GM20431 (cell line): ENCODE data around the gene MYOZ2.

Experiments used
- in situ Hi-C: fragments of 300-500 bp; cut with MseI, MboI; formaldehyde crosslinking; loops from one replicate; pipeline ENCODE4 v1.15.0; 2020; ENCODE audit warnings: low sequenced_read_pairs; ENCODE audit not compliant: unreplicated experiment

The MYOZ2 gene

DNA sequence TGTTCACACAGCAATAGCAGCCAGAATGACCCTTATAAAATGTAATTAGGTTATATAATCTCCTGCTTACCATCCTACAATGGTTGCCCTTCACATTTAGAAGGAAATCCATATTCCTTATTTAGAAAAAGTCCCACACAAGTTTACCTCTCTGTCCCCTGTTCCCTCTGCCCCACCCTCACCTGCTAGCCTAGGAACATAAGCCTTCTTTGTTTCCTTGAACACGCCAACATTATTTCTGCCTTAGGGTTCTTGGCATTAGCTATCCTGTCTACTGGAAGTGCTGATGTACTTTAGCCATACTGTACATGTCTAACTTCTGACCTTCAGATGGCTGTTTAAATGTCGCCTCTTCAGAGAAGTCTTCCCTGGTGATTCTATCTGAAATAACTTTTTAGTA, 48.5 kb downstream of the MYOZ2 start:
- in situ Hi-C loops: no loop called here

GRCh38 chr4:119189638-119190037, 54.0 kb downstream of the MYOZ2 start:
- in situ Hi-C loops: no loop called here

DNA sequence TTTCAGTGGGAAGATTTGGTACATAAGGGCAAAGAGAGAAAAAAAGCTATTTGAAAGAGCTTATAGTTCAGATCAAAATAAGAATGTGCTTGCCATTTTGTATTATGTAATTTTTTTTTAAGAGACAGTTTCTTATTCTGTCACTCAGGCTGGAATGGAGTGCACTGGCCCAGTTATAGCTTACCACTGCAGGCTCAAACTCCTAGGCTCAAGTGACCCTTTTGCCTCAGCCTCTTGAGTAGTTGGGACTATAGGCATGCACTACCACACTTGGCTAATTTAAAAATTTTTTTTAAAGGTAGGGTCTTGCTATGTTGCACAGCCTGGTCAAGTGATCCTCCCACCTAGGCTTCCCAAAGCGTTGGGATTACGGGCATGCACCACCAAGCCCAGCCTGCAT, 54.7 kb downstream of the MYOZ2 start:
- in situ Hi-C loops: no loop called here

- in situ Hi-C loops: no loop called here
Measured at GRCh38 chr4:119191505-119191904, 55.9 kb downstream of the MYOZ2 start.

GRCh38 chr4:119197772-119198212, 62.2 kb downstream of the MYOZ2 start:
- in situ Hi-C loops: no loop called here

DNA sequence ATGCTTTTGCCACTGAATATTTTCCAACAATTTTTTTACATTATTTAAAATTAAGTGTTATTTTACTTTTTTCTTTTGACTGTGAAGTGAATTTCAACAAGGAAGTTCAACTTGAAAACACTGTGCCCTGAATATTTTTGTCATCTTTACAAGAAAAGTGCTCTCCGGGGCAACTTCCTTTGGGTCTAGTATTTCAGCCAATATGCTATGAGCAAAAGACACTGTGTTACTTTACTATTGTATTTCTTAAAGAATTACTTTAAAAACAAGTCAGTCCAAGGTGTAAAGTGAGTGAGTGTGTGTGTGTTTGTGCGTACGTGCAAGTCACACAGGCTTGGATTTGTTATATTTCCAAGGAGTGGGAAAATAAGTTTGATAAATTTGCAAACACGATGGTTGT, 69.3 kb downstream of the MYOZ2 start:
- in situ Hi-C loops: no loop called here

GRCh38 chr4:119205690-119206089, 70.1 kb downstream of the MYOZ2 start:
- in situ Hi-C loops: no loop called here

GRCh38 chr4:119206178-119206577, 70.5 kb downstream of the MYOZ2 start:
- in situ Hi-C loops: no loop called here

GRCh38 chr4:119207051-119207450, 71.4 kb downstream of the MYOZ2 start:
- in situ Hi-C loops: no loop called here

DNA sequence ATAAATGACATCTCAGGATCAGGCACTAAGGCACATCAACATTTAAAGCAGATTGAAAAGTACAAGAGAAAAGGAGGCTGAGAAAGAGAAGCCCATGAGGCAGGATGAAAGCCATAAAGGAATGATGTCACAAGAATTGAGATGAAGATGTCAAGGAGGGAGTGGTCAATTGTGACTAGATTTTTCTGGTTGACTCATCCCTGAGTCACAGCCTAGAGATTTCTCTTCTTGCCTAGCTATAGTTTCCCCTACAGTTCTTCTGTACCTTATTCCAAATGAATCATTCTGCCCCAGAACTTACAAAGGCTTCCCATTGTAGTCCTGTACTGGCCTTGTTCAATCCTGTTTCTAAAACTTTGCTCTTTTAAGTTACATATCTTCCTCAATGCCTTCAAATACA, 73.4 kb downstream of the MYOZ2 start:
- in situ Hi-C loops: no loop called here

- in situ Hi-C loops: no loop called here
Measured at GRCh38 chr4:119209586-119209985, 74.0 kb downstream of the MYOZ2 start.

GRCh38 chr4:119210775-119211174, 75.1 kb downstream of the MYOZ2 start:
- in situ Hi-C loops: no loop called here

- in situ Hi-C loops: no loop called here
Measured at GRCh38 chr4:119211867-119212233, 76.2 kb downstream of the MYOZ2 start.

GRCh38 chr4:119212234-119212963, 76.8 kb downstream of the MYOZ2 start, which contains the start of gene USP53:
USP53 (plus strand) TSS chr4:119212713; CDS start chr4:119239760, 27,047 bp downstream.
- in situ Hi-C loops: no loop called here

DNA sequence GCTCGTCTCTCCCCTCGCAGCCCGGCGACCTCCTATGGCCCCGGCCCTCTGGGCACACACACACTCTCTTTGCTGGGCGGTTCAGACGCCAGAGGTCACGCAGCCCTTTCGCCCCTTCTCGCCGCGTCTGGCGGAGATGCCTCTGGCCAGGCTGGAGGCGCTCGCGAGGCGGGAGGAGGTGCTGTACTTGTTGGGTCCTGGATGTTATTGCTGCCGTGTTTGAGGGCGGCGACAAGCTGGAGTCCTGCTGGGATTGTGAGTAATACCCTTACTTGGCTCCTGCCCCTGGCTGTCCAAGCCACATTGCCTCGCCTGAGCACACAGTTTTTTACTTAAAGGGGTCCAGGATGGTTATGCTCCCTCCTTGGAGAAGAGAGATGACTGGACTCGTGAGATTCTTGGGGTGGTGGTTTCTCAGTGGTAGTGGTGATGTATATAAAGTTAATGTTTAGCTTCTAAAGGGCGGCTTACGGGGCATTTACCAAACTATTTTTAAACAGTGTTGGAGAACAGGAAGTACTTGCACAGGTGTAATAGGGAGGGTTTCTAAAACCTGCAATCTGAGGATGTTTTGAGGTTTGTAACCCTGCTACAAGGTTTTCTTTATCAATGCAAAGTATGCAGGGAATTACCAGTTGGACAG, 77.5 kb downstream of the MYOZ2 start:
- in situ Hi-C loops: no loop called here

DNA sequence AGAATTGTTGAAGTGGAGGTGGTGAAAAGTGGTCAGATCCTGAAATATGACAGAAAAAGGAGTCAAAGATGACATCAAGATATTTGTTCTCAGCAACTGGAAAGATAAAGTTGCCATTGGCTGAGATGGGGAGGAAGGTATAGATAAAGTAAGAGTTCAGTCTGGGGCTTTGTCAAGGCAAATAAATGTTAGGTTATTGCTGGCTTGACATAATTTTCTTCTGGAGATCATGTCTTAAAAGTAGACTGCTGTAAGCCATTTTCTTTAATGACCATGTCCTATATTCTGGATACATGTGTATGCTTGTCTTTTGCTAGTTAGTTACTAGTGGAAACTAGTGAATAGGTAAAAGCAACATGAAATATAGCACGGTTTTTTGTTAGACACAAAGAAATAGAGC, 82.5 kb downstream of the MYOZ2 start:
- in situ Hi-C loops: no loop called here

DNA sequence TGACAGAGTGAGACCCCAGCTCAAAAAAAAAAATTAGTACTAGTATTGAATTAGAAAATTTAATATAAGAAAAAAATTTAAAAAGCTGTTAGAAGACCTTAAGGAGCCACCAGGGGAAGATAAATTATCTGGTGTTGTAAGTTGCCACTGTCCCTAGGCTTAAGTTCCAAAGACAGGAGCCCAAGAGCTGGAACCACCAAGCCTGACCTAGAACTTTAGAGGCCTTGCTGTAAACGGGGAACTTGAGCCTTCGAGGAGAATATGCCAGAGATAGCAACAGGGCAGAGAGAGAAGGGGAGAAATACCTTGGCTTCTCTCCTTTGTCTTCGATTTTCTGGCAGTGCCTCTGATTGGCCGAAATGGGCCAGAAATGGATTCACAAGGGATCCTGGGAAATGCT, 85.8 kb downstream of the MYOZ2 start:
- in situ Hi-C loops: no loop called here

DNA sequence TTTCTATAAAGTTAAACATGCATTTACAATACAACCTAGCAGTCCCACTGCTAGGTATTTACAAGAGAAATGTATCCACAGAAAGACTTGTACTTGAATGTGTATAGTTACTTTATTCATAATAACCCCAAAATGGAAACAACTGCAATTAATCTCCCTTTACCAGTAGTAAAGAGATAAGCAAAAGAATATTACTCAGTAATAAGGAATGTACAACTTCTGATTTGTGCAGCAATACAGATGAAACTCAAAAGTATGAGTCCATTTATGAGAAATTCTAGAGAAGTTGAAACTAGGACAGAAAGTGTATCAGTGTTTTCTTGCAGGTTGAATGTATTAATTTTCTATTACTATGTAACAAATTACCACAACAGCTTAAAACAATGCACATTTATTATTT, 92.1 kb downstream of the MYOZ2 start:
- in situ Hi-C loops: no loop called here

GRCh38 chr4:119228406-119228805, 92.8 kb downstream of the MYOZ2 start:
- in situ Hi-C loops: no loop called here

DNA sequence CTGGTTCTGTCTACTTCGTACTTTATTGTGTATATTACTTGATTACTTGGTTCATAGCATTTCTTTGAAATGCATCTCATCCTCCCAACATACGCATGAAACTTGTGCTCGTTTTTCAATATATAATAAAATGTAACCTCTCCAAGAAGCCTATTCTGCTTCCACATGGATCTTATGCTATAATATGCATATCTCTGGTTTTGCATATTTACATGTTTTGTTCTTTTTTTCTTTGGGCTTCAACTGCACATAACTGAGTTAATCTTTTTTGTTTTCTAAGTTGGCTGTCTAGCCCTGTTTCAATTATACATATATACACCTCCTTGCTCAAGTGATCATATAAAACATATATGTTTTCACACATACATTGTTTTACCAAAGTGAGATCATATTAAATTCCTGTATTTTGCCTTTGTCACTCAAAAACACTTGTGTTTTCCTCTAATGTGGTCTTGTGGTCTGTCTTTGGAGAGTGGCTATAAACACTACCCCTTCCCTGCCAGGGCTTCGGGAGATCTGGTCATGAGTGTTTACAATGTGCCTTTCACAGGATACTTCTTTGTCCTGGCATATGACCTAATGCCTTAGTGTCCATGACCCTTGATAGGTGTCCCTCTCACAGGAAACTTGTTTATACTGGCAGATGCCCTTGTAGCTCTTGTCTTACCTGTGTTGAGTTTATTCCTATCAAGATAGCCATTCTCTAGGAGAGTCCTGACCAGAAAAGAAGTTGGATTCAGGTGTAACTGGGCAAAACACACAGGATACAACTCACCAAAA, 94.5 kb downstream of the MYOZ2 start:
- in situ Hi-C loops: no loop called here

DNA sequence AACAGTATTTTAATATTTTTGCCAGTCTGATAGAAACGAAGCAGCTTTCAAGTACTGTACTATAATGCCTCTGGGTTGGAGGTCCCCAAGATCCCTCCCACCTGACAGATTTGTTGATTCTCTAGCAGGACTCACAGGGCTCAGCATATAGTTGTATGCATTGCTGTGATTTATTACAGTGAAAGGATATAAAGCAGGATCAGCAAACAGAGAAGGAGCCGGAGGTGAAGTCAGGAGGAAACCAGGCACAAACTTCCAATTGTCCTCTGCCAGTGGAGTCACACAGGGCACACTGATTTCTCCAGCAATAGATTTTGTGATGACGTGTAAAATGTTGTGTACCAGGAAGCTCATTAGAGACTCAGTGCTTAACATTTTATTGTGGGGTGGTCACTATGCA, 95.9 kb downstream of the MYOZ2 start:
- in situ Hi-C loops: no loop called here
